Smooth muscle cell (in vitro differentiated cells): Measurements from ENCODE around the gene GREB1L. TPM values are rescaled to one million over a fixed set of nuclear protein-coding genes. Genes with fewer than 3 reads are reported as not detected.

Experiments used
- DNase-seq: peaks from one replicate; lab custom pipeline; 2025; ENCODE audit not compliant: unreplicated experiment; lab: John Stamatoyannopoulos, UW
- H2AFZ ChIP-seq: fragments of 200-600 bp; sonication (generic); 2 replicates; pipeline ENCODE4 v1.6.0; 2016; ENCODE audit warnings: antibody characterized with exemption, low read depth, mild to moderate bottlenecking
- H3F3A ChIP-seq: fragments of 200-600 bp; sonication (generic); 2 replicates; pipeline ENCODE4 v1.6.0; 2017; ENCODE audit warnings: antibody characterized with exemption, low read depth
- H3K27ac ChIP-seq: fragments of 200-600 bp; sonication (generic); 2 replicates; pipeline ENCODE4 v1.5.1; 2016; ENCODE audit warnings: low read depth, mild to moderate bottlenecking
- H3K27me3 ChIP-seq: fragments of 200-600 bp; sonication (generic); 2 replicates; pipeline ENCODE4 v1.6.1; 2016; ENCODE audit warnings: low read depth, mild to moderate bottlenecking
- H3K36me3 ChIP-seq: fragments of 200-600 bp; sonication (generic); 2 replicates; pipeline ENCODE4 v1.5.1; 2016; ENCODE audit warnings: low read depth
- H3K4me1 ChIP-seq: fragments of 200-600 bp; sonication (generic); 2 replicates; pipeline ENCODE4 v1.5.1; 2016; ENCODE audit warnings: low read depth
- H3K4me2 ChIP-seq: fragments of 200-600 bp; sonication (generic); 2 replicates; pipeline ENCODE4 v1.6.0; 2016; ENCODE audit warnings: mild to moderate bottlenecking
- H3K4me3 ChIP-seq: fragments of 200-600 bp; sonication (generic); 2 replicates; pipeline ENCODE4 v1.5.1; 2016; ENCODE audit warnings: mild to moderate bottlenecking
- H3K79me2 ChIP-seq: fragments of 200-600 bp; sonication (generic); 2 replicates; pipeline ENCODE4 v1.6.0; 2016; ENCODE audit warnings: low read depth, mild to moderate bottlenecking
- H3K9ac ChIP-seq: fragments of 200-600 bp; sonication (generic); 2 replicates; pipeline ENCODE4 v1.6.0; 2016; ENCODE audit warnings: low read depth
- H3K9me3 ChIP-seq: fragments of 200-600 bp; sonication (generic); replicated peaks from 2 replicates; pipeline ENCODE4 v1.5.1; 2016; ENCODE audit warnings: low read depth
- H4K20me1 ChIP-seq: fragments of 200-600 bp; sonication (generic); 2 replicates; pipeline ENCODE4 v1.6.0; 2016; ENCODE audit warnings: low read depth
- WGBS: methylation state at CpG from one replicate; pipeline ENCODE4 v1.1.7; 2016; ENCODE audit warnings: low lambda C conversion rate; 5-methylcytosine and 5-hydroxymethylcytosine counted together
- polyA plus RNA-seq: library from polyadenylated mRNA; unstranded; fragments of >200 nt; fragmentation: Nextera tagmentation; extraction: Ambion mirVana; gene quantifications from 2 replicates; pipeline ENCODE4 v1.2.1, GENCODE V29; 2016
- total RNA-seq: library from RNA; depleted of rRNA; stranded (reverse); fragments of >200 nt; gene quantifications from 2 replicates; pipeline ENCODE4 v1.2.3, GENCODE V29; 2014
- TF ChIP-seq, protein P1 (sequence below): fragments of 200-600 bp; sonication (generic); IDR thresholded peaks from 2 replicates; pipeline ENCODE4 v1.5.1; 2017; ENCODE audit warnings: borderline replicate concordance, mild to moderate bottlenecking, antibody characterized with exemption; ENCODE audit not compliant: insufficient read depth, poor library complexity, severe bottlenecking

The GREB1L gene
- total and polyA plus RNA-seq, 2 experiments from 2014 or later = 4.0 to 15.3 TPM

DNA sequence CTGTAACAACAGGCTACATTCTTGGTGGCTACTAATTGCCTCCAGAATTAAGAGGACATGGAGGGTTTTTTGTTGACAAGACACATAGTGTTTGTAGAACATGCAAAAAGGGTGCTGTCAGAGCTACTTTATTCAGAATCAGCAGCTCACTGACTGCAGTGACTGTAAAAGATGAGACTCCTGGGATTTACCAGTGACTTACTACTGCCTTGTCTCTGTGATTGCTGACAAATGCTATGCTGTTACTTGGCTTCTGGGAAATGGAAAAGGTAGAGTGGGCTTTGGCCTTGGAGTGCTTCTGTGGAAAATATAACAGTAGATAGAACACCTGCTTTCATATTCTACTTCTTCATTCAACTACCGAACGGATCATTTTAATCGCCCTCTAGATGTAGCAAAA is 47.8 kb downstream of the GREB1L start:
- no peaks in the 10 kb centered on the region for H3K9me3 ChIP-seq
- no peak overlapping the region for H3K4me2 ChIP-seq
- H3F3A ChIP-seq = no peaks in the 10 kb centered on the region
- H3K79me2 ChIP-seq = peaks cover 9% of the 10 kb centered on the region
- H2AFZ ChIP-seq = no peak overlapping the region
- H3K9ac ChIP-seq = no peak overlapping the region
- no peaks in the 10 kb centered on the region for H4K20me1 ChIP-seq
- TF ChIP-seq, protein P1, sequence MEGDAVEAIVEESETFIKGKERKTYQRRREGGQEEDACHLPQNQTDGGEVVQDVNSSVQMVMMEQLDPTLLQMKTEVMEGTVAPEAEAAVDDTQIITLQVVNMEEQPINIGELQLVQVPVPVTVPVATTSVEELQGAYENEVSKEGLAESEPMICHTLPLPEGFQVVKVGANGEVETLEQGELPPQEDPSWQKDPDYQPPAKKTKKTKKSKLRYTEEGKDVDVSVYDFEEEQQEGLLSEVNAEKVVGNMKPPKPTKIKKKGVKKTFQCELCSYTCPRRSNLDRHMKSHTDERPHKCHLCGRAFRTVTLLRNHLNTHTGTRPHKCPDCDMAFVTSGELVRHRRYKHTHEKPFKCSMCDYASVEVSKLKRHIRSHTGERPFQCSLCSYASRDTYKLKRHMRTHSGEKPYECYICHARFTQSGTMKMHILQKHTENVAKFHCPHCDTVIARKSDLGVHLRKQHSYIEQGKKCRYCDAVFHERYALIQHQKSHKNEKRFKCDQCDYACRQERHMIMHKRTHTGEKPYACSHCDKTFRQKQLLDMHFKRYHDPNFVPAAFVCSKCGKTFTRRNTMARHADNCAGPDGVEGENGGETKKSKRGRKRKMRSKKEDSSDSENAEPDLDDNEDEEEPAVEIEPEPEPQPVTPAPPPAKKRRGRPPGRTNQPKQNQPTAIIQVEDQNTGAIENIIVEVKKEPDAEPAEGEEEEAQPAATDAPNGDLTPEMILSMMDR = no peak
- 98% methylated on average over 3 of the region's 3 CpGs for WGBS
- no peak overlapping the region for H3K27ac ChIP-seq
- H3K36me3 ChIP-seq = no peaks in the 10 kb centered on the region
- H3K4me1 ChIP-seq = peaks cover 24% of the 10 kb centered on the region
- H3K27me3 ChIP-seq = no peaks in the 10 kb centered on the region
- H3K4me3 ChIP-seq = no peak overlapping the region
- no peak for DNase-seq

DNA sequence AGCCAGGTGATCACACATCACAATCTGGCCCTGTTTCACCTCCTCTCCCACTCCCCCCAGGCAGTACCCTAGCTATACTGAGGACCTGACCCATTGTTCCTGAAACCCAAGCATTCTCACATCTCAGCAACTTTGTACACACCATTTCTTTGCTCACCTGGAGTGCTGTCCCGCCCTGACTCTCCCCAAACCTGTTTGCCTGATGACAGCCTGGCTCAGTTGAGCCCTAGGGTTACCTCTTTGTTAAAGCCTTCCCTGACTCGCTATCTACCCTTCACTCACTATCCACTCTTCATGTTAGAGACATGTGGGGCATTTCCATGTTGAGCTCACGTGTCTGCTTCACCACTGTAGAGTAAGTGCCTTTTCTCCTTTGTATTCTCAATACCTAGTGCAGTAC is 49.1 kb downstream of the GREB1L start:
- DNase-seq = no peak
- no peaks in the 10 kb centered on the region for H4K20me1 ChIP-seq
- no peak overlapping the region for H2AFZ ChIP-seq

DNA sequence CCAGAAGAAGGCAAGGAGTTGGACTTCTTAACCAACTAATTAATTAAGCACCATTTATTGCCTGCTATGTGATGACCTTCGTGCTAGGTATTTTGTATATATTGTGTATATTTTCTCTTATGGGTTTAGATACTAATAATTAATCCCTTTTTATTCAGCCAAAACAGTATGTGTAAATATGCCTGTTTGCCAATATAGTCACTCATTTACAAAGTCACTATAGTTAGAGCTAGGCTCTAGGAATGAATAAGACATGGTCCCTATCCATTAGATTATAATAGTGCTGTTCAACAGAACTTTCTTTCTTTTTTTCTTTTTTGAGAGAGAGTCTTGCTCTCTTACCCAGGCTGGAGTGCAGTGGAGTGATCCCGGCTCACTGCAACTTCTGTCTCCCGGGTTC is 51.4 kb downstream of the GREB1L start:
- H3F3A ChIP-seq = peaks cover 3% of the 10 kb centered on the region
- H3K9ac ChIP-seq = no peak overlapping the region
- H3K4me3 ChIP-seq = no peak overlapping the region
- H3K79me2 ChIP-seq = no peaks in the 10 kb centered on the region
- H3K27ac ChIP-seq = no peak overlapping the region
- peaks cover 25% of the 10 kb centered on the region for H3K4me1 ChIP-seq
- H3K9me3 ChIP-seq = no peaks in the 10 kb centered on the region
- DNase-seq = no peak
- no peaks in the 10 kb centered on the region for H3K27me3 ChIP-seq
- H2AFZ ChIP-seq = no peak overlapping the region
- H3K4me2 ChIP-seq = no peak overlapping the region
- H3K36me3 ChIP-seq = no peaks in the 10 kb centered on the region
- H4K20me1 ChIP-seq = no peaks in the 10 kb centered on the region
- WGBS = 96% methylated on average over 3 of the region's 3 CpGs
- TF ChIP-seq, protein P1 = no peak

More for the DNA sequence above, 49.1 kb downstream of the GREB1L start:
- Histone ChIP-seq H3K36me3 (no peaks in the 10 kb centered on the region), H3K9ac (no peak overlapping the region), H3K9me3 (no peaks in the 10 kb centered on the region), H3K79me2 (no peaks in the 10 kb centered on the region), H3K27ac (no peak overlapping the region), H3K27me3 (no peaks in the 10 kb centered on the region), H3K4me1 (peaks cover 26% of the 10 kb centered on the region), H3K4me2 (no peak overlapping the region), H3F3A (no peaks in the 10 kb centered on the region), H3K4me3 (no peak overlapping the region)
- 90% methylated on average over 3 of the region's 3 CpGs for WGBS
- TF ChIP-seq, protein P1 = no peak

DNA sequence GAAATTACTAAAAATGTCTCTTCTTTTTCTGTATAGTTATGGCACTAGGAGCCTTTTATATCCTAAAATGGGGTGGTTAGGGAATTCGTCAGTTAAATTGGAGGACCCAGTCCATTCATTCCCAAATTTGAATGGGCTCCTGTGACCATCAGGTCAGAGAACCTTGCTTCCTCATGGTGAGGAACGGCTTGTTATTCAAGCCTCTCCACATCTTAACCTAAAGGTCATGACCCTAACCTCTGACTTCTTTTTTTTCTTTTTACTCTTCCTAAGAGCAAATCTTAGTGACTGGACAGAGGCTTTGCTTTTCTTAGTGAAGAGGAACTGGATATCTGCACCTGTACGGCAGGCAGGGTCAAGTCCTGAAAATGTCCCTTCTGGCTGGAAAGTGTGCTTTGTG is 53.1 kb downstream of the GREB1L start:
- Histone ChIP-seq H3K4me1 (peaks cover 36% of the 10 kb centered on the region), H2AFZ (no peak overlapping the region)
- DNase-seq = no peak

More for the DNA sequence above, 53.1 kb downstream of the GREB1L start:
- Histone ChIP-seq H4K20me1 (no peaks in the 10 kb centered on the region), H3K4me3 (no peak overlapping the region), H3K27ac (no peak overlapping the region), H3K79me2 (no peaks in the 10 kb centered on the region), H3F3A (peaks cover 3% of the 10 kb centered on the region), H3K9ac (no peak overlapping the region), H3K9me3 (no peaks in the 10 kb centered on the region), H3K27me3 (no peaks in the 10 kb centered on the region), H3K36me3 (no peaks in the 10 kb centered on the region), H3K4me2 (no peak overlapping the region)
- TF ChIP-seq, protein P1 = no peak
- WGBS = 94% methylated on average over 3 of the region's 3 CpGs
